HCT116 (cell line): ENCODE measurements around the gene OS9. TPM values are rescaled to one million over a fixed set of nuclear protein-coding genes. Genes with fewer than 3 reads are reported as not detected.
A peak's percentile ranks its signal among the peaks of the same experiment; 100 is the strongest.

Source experiments
- ATAC-seq: fragments of 200-7000 bp; cut with Tn5 transposase; 2 replicates; pipeline ENCODE4 v1.9.1; 2020; ENCODE audit warnings: mild to moderate bottlenecking, moderate library complexity
- BruUV-seq: library from RNA; stranded (reverse); fragments of 400-500 nt; replicated peaks from 2 replicates; lab custom pipeline; 2021; lab: Mats Ljungman, UMichigan
- CTCF ChIA-PET: fragments of 300-600 bp; sonication (Branson Sonifier 250); formaldehyde crosslinking; loops from one replicate; lab custom pipeline; 2021; ENCODE audit warnings: antibody characterized with exemption; lab: Charles Lee
- POLR2A ChIA-PET: fragments of 300-600, 350-600 bp; sonication (Branson Sonifier 250); formaldehyde crosslinking; loops from one replicate; lab custom pipeline; 2021; ENCODE audit warnings: antibody characterized with exemption; lab: Charles Lee
- RAD21 ChIA-PET, 2 experiments: fragments of 300-600 bp; sonication (Branson Sonifier 250); formaldehyde crosslinking; loops; one replicate each; lab custom pipeline; 2023; ENCODE audit warnings: low total read pairs in 2 of 2; ENCODE audit not compliant: uncharacterized antibody in 2 of 2, unreplicated experiment in 2 of 2, low non-redundant PET in 1 of 2; lab: Charles Lee
- DNase-seq: peaks from one replicate; pipeline ENCODE4 v3.0.0-alpha.2; 2010; ENCODE audit warnings: low read depth, low spot score
- H2AFZ ChIP-seq: fragments of 200-600 bp; shearing (Covaris generic), sonication (generic); 2 replicates; pipeline ENCODE4 v1.6.1; 2017; ENCODE audit warnings: low read depth, mixed run types, mixed read lengths, antibody characterized with exemption, low read length; ENCODE audit not compliant: poor library complexity, severe bottlenecking
- H3K27ac ChIP-seq: 2 replicates; pipeline ENCODE4 v1.5.1; 2012; ENCODE audit warnings: low read depth, low read length
- H3K27me3 ChIP-seq: fragments of 200-600 bp; sonication (generic); 2 replicates; pipeline ENCODE4 v1.6.1; 2016; ENCODE audit warnings: mixed run types, low read length, mixed read lengths; ENCODE audit not compliant: insufficient read depth
- H3K36me3 ChIP-seq, 2 experiments: fragments of 200-500 bp in 1 of 2; fragments of 200-600 bp in 1 of 2; sonication (Bioruptor generic) in 1 of 2; sonication (generic) in 1 of 2; 2 replicates each; pipeline versions ENCODE4 v1.5.1 to v1.6.1; 2014 to 2016; ENCODE audit warnings: low read length in 2 of 2, inconsistent platforms in 1 of 2, mixed read lengths in 1 of 2, mixed run types in 1 of 2; ENCODE audit not compliant: insufficient read depth in 2 of 2, control insufficient read depth in 1 of 2
- H3K4me1 ChIP-seq, 2 experiments: fragments of 200-600 bp in 1 of 2; sonication (generic) in 1 of 2; 2 replicates each; pipeline versions ENCODE4 v1.5.1 to v1.6.1; 2012 to 2017; ENCODE audit warnings: low read length in 2 of 2, inconsistent platforms in 1 of 2, mild to moderate bottlenecking in 1 of 2, mixed read lengths in 1 of 2, mixed run types in 1 of 2, moderate library complexity in 1 of 2; ENCODE audit not compliant: insufficient read depth in 2 of 2, control insufficient read depth in 1 of 2
- H3K4me2 ChIP-seq: fragments of 200-600 bp; sonication (generic); 2 replicates; pipeline ENCODE4 v1.6.1; 2017; ENCODE audit warnings: mixed run types, low read length, mixed read lengths
- H3K4me3 ChIP-seq, 2 experiments: fragments of 200-600 bp in 1 of 2; sonication (generic) in 1 of 2; replicated peaks in 1 of 2; 2 replicates each; pipeline ENCODE4 v1.5.1; 2011 to 2016; ENCODE audit warnings: low read length in 2 of 2, control low read depth in 1 of 2, low read depth in 1 of 2, mild to moderate bottlenecking in 1 of 2, mixed read lengths in 1 of 2, mixed run types in 1 of 2
- H3K79me2 ChIP-seq: fragments of 200-600 bp; sonication (generic); 2 replicates; pipeline ENCODE4 v1.6.1; 2017; ENCODE audit warnings: mild to moderate bottlenecking, mixed run types, low read length, moderate library complexity, mixed read lengths; ENCODE audit not compliant: insufficient read depth
- H3K9ac ChIP-seq: fragments of 200-600 bp; sonication (generic); 2 replicates; pipeline ENCODE4 v1.6.1; 2016; ENCODE audit warnings: low read length, mixed read lengths
- H3K9me2 ChIP-seq: fragments of 200-600 bp; sonication (generic), shearing (Covaris generic); 2 replicates; pipeline ENCODE4 v1.6.1; 2017; ENCODE audit warnings: mixed run types, mild to moderate bottlenecking, moderate library complexity; ENCODE audit not compliant: insufficient read depth
- H3K9me3 ChIP-seq, 2 experiments: fragments of 200-500 bp in 1 of 2; fragments of 200-600 bp in 1 of 2; sonication (Bioruptor generic) in 1 of 2; sonication (generic) in 1 of 2; 2 replicates each; pipeline ENCODE4 v1.6.1; 2014 to 2017; ENCODE audit warnings: low read length in 2 of 2, mixed read lengths in 2 of 2, inconsistent platforms in 1 of 2, low read depth in 1 of 2, mild to moderate bottlenecking in 1 of 2, mixed run types in 1 of 2, moderate library complexity in 1 of 2; ENCODE audit not compliant: control insufficient read depth in 1 of 2, insufficient read depth in 1 of 2
- H4K20me1 ChIP-seq: fragments of 200-600 bp; sonication (generic), shearing (Covaris generic); 2 replicates; pipeline ENCODE4 v1.6.1; 2017; ENCODE audit warnings: mixed run types, mild to moderate bottlenecking, moderate library complexity; ENCODE audit not compliant: insufficient read depth
- ELF1 ChIP-seq: IDR thresholded peaks from 2 replicates; pipeline ENCODE4 v1.6.1; 2012; ENCODE audit warnings: low read depth, borderline replicate concordance
- EZH2 ChIP-seq: fragments of 200-600 bp; sonication (generic); IDR thresholded peaks from 2 replicates; pipeline ENCODE4 v1.6.1; 2017; ENCODE audit warnings: antibody characterized with exemption, mixed run types
- FOSL1 ChIP-seq: IDR thresholded peaks from 2 replicates; pipeline ENCODE4 v1.6.1; 2012; ENCODE audit warnings: low read depth
- POLR2AphosphoS5 ChIP-seq: IDR thresholded peaks from 2 replicates; pipeline ENCODE4 v1.6.1; 2011; ENCODE audit warnings: mild to moderate bottlenecking, low read depth, low read length, moderate library complexity
- RAD21 ChIP-seq: IDR thresholded peaks from 2 replicates; pipeline ENCODE4 v1.6.1; 2012; ENCODE audit warnings: low read depth, mild to moderate bottlenecking
- TCF7L2 ChIP-seq: IDR thresholded peaks from 2 replicates; pipeline ENCODE4 v1.7.0; 2011; ENCODE audit warnings: borderline replicate concordance, inconsistent platforms; ENCODE audit not compliant: insufficient read depth, insufficient read length; ENCODE audit errors: extremely low read depth
- ZBTB33 ChIP-seq: IDR thresholded peaks from 2 replicates; pipeline ENCODE4 v1.6.1; 2011; ENCODE audit warnings: mild to moderate bottlenecking, low read length, moderate library complexity; ENCODE audit not compliant: insufficient replicate concordance; ENCODE audit errors: extremely low read depth
- ZNF274 ChIP-seq: fragments of 200-500 bp; sonication (Bioruptor generic); IDR thresholded peaks from 2 replicates; pipeline ENCODE4 v1.6.1; 2014; ENCODE audit warnings: mild to moderate bottlenecking, low read depth, low read length, inconsistent platforms
- intact Hi-C: fragments of 100-400 bp; cut with micrococcal nuclease; formaldehyde crosslinking; loops from 2 replicates; pipeline ENCODE4 v1.10.0; 2022
- total RNA-seq: library from RNA; stranded (reverse); gene quantifications from one replicate; pipeline ENCODE4 v1.2.1, GENCODE V29; 2021; ENCODE audit not compliant: unreplicated experiment

OS9 gene
- total RNA-seq, 1 experiment from 2014 or later, result 98.4 TPM

GRCh38 chr12:57724003-57724935 is 30.3 kb downstream of the OS9 start:
- Histone ChIP-seq H3K4me2 (no peak overlapping the region), H3K4me1 (peaks cover 7 to 18% of the 10 kb centered on the region in 2 experiments; a peak in 3 of 4 replicates), H3K27ac (no peak overlapping the region), H3K36me3 (peaks cover 4% of the 10 kb centered on the region in 2 experiments; a peak in 2 of 4 replicates), H3K9ac (no peak overlapping the region), H4K20me1 (no peaks in the 10 kb centered on the region), H2AFZ (no peak overlapping the region), H3K9me3 (no peaks in the 10 kb centered on the region), H3K27me3 (no peaks in the 10 kb centered on the region), H3K9me2 (no peaks in the 10 kb centered on the region), H3K79me2 (no peaks in the 10 kb centered on the region), H3K4me3 (no peak overlapping the region)
- CTCF ChIA-PET, result interaction anchor here (3.1 kb wide), 1 partner anchor 141 kb away, joined by 15 read pairs; no protein-coding TSS in a partner anchor
- intact Hi-C loops, result no loop called here
- BruUV-seq, result no TSS peak
- POLR2A ChIA-PET, result no interaction called here
- DNase-seq (no peak), ATAC-seq (no peak)
- RAD21 ChIA-PET, result no interaction called here
- TF ChIP-seq ELF1, result no peak
- peak; percentile 31; the same call in 1 of the 2 replicates for TF ChIP-seq POLR2AphosphoS5
- TF ChIP-seq, all 23 proteins: peak for 1

- Histone ChIP-seq H3K9ac (no peak overlapping the region), H3K27ac (no peak overlapping the region), H3K79me2 (no peaks in the 10 kb centered on the region), H3K9me2 (no peaks in the 10 kb centered on the region), H3K27me3 (no peaks in the 10 kb centered on the region), H2AFZ (no peak overlapping the region), H4K20me1 (no peaks in the 10 kb centered on the region), H3K4me1 (peaks cover 7 to 18% of the 10 kb centered on the region in 2 experiments; a peak in 3 of 4 replicates), H3K4me2 (no peak overlapping the region), H3K9me3 (no peaks in the 10 kb centered on the region), H3K36me3 (peaks cover 4% of the 10 kb centered on the region in 2 experiments; a peak in 1 of 4 replicates), H3K4me3 (no peak overlapping the region)
- DNase-seq, result no peak
- CTCF ChIA-PET, result interaction anchor here (1.0 to 3.1 kb wide), 10 partner anchors 15 to 270 kb away, joined by 3 to 15 read pairs (median 5); partner anchors contain the start of genes EEF1AKMT3, INHBE, METTL1 and OS9
- intact Hi-C loops, result no loop called here
- POLR2A ChIA-PET, result interaction anchor here (0.7 to 1.2 kb wide), 3 partner anchors 19 to 660 kb away, joined by 3 to 7 read pairs (median 3); partner anchors contain the start of gene TSPAN31
- RAD21 ChIA-PET, result no interaction called here
- no peak for TF ChIP-seq POLR2AphosphoS5
- no peak for TF ChIP-seq ZBTB33
- TF ChIP-seq FOSL1, result no peak
- no peak for TF ChIP-seq ELF1
- no peak for TF ChIP-seq EZH2
- no peak for TF ChIP-seq RAD21
- TF ChIP-seq ZNF274, result no peak
- no peak for TF ChIP-seq TCF7L2
- TSS peak; percentile 26 for BruUV-seq
- ATAC-seq, result no peak
Observed at GRCh38 chr12:57724936-57725740, 31.2 kb downstream of the OS9 start.
